Tibial nerve (tissue), 3 donors: ENCODE data around the gene OR2V2.

Source experiments
- POLR2A ChIP-seq, 2 donors: fragments of 450-650 bp; IDR thresholded peaks; one replicate each; pipeline ENCODE4 v1.6.1; 2017; ENCODE audit warnings: antibody characterized with exemption in 2 of 2, mild to moderate bottlenecking in 2 of 2, moderate library complexity in 2 of 2
- TF ChIP-seq, protein P1 (sequence below), 5 experiments: fragments of 200-600 bp in 3 of 5; fragments of 450-650 bp in 2 of 5; sonication (generic) in 3 of 5; IDR thresholded peaks; one replicate each; pipeline ENCODE4 v1.5.1; 2016 to 2019; ENCODE audit warnings: antibody characterized with exemption in 5 of 5, mild to moderate bottlenecking in 3 of 5, moderate library complexity in 2 of 5

- TF ChIP-seq, protein P1, sequence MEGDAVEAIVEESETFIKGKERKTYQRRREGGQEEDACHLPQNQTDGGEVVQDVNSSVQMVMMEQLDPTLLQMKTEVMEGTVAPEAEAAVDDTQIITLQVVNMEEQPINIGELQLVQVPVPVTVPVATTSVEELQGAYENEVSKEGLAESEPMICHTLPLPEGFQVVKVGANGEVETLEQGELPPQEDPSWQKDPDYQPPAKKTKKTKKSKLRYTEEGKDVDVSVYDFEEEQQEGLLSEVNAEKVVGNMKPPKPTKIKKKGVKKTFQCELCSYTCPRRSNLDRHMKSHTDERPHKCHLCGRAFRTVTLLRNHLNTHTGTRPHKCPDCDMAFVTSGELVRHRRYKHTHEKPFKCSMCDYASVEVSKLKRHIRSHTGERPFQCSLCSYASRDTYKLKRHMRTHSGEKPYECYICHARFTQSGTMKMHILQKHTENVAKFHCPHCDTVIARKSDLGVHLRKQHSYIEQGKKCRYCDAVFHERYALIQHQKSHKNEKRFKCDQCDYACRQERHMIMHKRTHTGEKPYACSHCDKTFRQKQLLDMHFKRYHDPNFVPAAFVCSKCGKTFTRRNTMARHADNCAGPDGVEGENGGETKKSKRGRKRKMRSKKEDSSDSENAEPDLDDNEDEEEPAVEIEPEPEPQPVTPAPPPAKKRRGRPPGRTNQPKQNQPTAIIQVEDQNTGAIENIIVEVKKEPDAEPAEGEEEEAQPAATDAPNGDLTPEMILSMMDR (IDR thresholded peaks at IDR 0.05) = no peak
- no peak for TF ChIP-seq POLR2A (IDR thresholded peaks at IDR 0.05)
Observed at GRCh38 chr5:181195249-181195761, 47.9 kb downstream of the OR2V2 start.
